IMR-90 (cell line): ENCODE results near the gene DICER1. TPM values are rescaled to one million over a fixed set of nuclear protein-coding genes. Genes with fewer than 3 reads are reported as not detected.
A peak's percentile ranks its signal among the peaks of the same experiment; 100 is the strongest.

ENCODE experiments used
- ATAC-seq: fragments of 200-7000 bp; cut with Tn5 transposase; 2 replicates; pipeline ENCODE4 v1.9.1; 2020; ENCODE audit warnings: low read depth, mild to moderate bottlenecking, moderate library complexity
- BruUV-seq: library from RNA; stranded (reverse); fragments of 400-500 nt; replicated peaks from 2 replicates; lab custom pipeline; 2021; lab: Mats Ljungman, UMichigan
- CTCF ChIA-PET: fragments of 300-600 bp; formaldehyde crosslinking; extraction: SDS; loops from one replicate; lab custom pipeline; 2021; ENCODE audit warnings: antibody characterized with exemption; lab: Yijun Ruan, JAX
- POLR2A ChIA-PET: fragments of 300-600 bp; sonication (Branson Sonifier 250); formaldehyde crosslinking; loops from one replicate; lab custom pipeline; 2022; ENCODE audit warnings: antibody characterized with exemption; ENCODE audit not compliant: unreplicated experiment; lab: Charles Lee
- DNase-seq: peaks from one replicate; pipeline ENCODE4 v3.0.0; 2013
- H2AFZ ChIP-seq: replicated peaks from 2 replicates; pipeline ENCODE3; 2013; ENCODE audit warnings: low read length, mild to moderate bottlenecking; ENCODE audit not compliant: poor library complexity
- H2AK5ac ChIP-seq: 2 replicates; pipeline ENCODE4 v1.6.1; 2013; ENCODE audit warnings: low read depth, low read length, inconsistent platforms
- H2AK9ac ChIP-seq: replicated peaks from 2 replicates; pipeline ENCODE3; 2013; ENCODE audit warnings: mild to moderate bottlenecking, low read depth, low read length, moderate library complexity; ENCODE audit not compliant: poor library complexity
- H2BK120ac ChIP-seq: 2 replicates; pipeline ENCODE4 v1.6.1; 2013; ENCODE audit warnings: low read depth, low read length, inconsistent platforms
- H2BK15ac ChIP-seq: 3 replicates; pipeline ENCODE4 v1.6.1; 2013; ENCODE audit warnings: low read depth, low read length, inconsistent platforms
- H2BK20ac ChIP-seq: 2 replicates; pipeline ENCODE4 v1.6.1; 2013; ENCODE audit warnings: low read depth, mild to moderate bottlenecking, inconsistent platforms, low read length, moderate library complexity
- H2BK5ac ChIP-seq: 2 replicates; pipeline ENCODE4 v1.6.1; 2013; ENCODE audit warnings: mild to moderate bottlenecking, low read depth, low read length, inconsistent platforms; ENCODE audit not compliant: poor library complexity, severe bottlenecking
- H3K14ac ChIP-seq: replicated peaks from 2 replicates; pipeline ENCODE4 v1.6.1; 2013; ENCODE audit warnings: low read depth, low read length, inconsistent platforms
- H3K18ac ChIP-seq: 2 replicates; pipeline ENCODE4 v1.6.1; 2013; ENCODE audit warnings: low read depth, low read length, control low read depth
- H3K23ac ChIP-seq: 2 replicates; pipeline ENCODE4 v1.6.1; 2013; ENCODE audit warnings: low read depth, low read length, inconsistent platforms
- H3K27ac ChIP-seq: 2 replicates; pipeline ENCODE4 v1.5.1; 2013; ENCODE audit warnings: mild to moderate bottlenecking, control low read depth, low read length; ENCODE audit not compliant: insufficient read depth
- H3K27me3 ChIP-seq: 2 replicates; pipeline ENCODE4 v1.6.1; 2013; ENCODE audit warnings: low read length; ENCODE audit not compliant: control insufficient read depth, insufficient read depth
- H3K36me3 ChIP-seq: 2 replicates; pipeline ENCODE4 v1.6.1; 2013; ENCODE audit warnings: low read length, mixed read lengths; ENCODE audit not compliant: control insufficient read depth, insufficient read depth
- H3K4ac ChIP-seq: 2 replicates; pipeline ENCODE4 v1.6.1; 2013; ENCODE audit warnings: low read depth, low read length, inconsistent platforms
- H3K4me1 ChIP-seq: 2 replicates; pipeline ENCODE4 v1.6.1; 2013; ENCODE audit warnings: low read length, mixed read lengths; ENCODE audit not compliant: control insufficient read depth, insufficient read depth
- H3K4me2 ChIP-seq: 2 replicates; pipeline ENCODE4 v1.6.1; 2013; ENCODE audit warnings: low read depth, mild to moderate bottlenecking, control low read depth, low read length, moderate library complexity
- H3K4me3 ChIP-seq: 2 replicates; pipeline ENCODE4 v1.5.1; 2013; ENCODE audit warnings: low read depth, mild to moderate bottlenecking, control low read depth, low read length, moderate library complexity; ENCODE audit not compliant: insufficient read depth
- H3K56ac ChIP-seq: 2 replicates; pipeline ENCODE4 v1.6.1; 2013; ENCODE audit warnings: low read length, inconsistent platforms; ENCODE audit not compliant: insufficient read depth; ENCODE audit errors: extremely low read depth
- H3K79me1 ChIP-seq, 2 experiments: 2 replicates each; pipeline ENCODE4 v1.6.1; 2013; ENCODE audit warnings: low read length in 2 of 2, inconsistent platforms in 1 of 2, low read depth in 1 of 2
- H3K9ac ChIP-seq: 2 replicates; pipeline ENCODE4 v1.6.1; 2013; ENCODE audit warnings: low read depth, low read length, control low read depth
- H3K9me1 ChIP-seq: 2 replicates; pipeline ENCODE4 v1.6.1; 2013; ENCODE audit warnings: low read length, inconsistent platforms; ENCODE audit not compliant: insufficient read depth
- H3K9me3 ChIP-seq: 2 replicates; pipeline ENCODE4 v1.6.1; 2013; ENCODE audit warnings: low read length; ENCODE audit not compliant: control insufficient read depth, insufficient read depth
- H4K20me1 ChIP-seq: 2 replicates; pipeline ENCODE4 v1.6.1; 2013; ENCODE audit warnings: low read length, inconsistent platforms; ENCODE audit not compliant: insufficient read depth
- H4K5ac ChIP-seq: 2 replicates; pipeline ENCODE4 v1.6.1; 2013; ENCODE audit warnings: mild to moderate bottlenecking, low read depth, low read length, control low read depth
- H4K8ac ChIP-seq, 2 experiments: 2 replicates each; pipeline ENCODE4 v1.6.1; 2013; ENCODE audit warnings: low read depth in 2 of 2, low read length in 2 of 2, control low read depth in 1 of 2, inconsistent platforms in 1 of 2
- H4K91ac ChIP-seq: 2 replicates; pipeline ENCODE4 v1.6.1; 2013; ENCODE audit warnings: low read depth, low read length, inconsistent platforms; ENCODE audit not compliant: insufficient read depth
- CEBPB ChIP-seq: IDR thresholded peaks from 2 replicates; pipeline ENCODE4 v1.6.1; 2012; ENCODE audit warnings: low read depth, low read length, improper control_type of control experiment
- MXI1 ChIP-seq: IDR thresholded peaks from 2 replicates; pipeline ENCODE4 v1.6.1; 2012; ENCODE audit warnings: low read depth, mild to moderate bottlenecking, low read length, moderate library complexity, borderline replicate concordance
- NFE2L2 ChIP-seq: fragments of 150-350 bp; IDR thresholded peaks from 2 replicates; pipeline ENCODE4 v1.6.1; 2016; ENCODE audit warnings: low read depth, mild to moderate bottlenecking, low read length
- WGBS, 2 experiments: methylation state at CpG; one replicate each; pipeline versions ENCODE4 v1.1.5 to v1.1.7; 2013; ENCODE audit warnings: missing lambda C conversion rate in 2 of 2; ENCODE audit not compliant: insufficient read length in 1 of 2; ENCODE audit errors: extremely low coverage in 2 of 2; 5-methylcytosine and 5-hydroxymethylcytosine counted together
- dilution Hi-C: fragments of 300-500 bp; cut with HindIII; formaldehyde crosslinking; loops from one replicate; pipeline ENCODE4 v1.14.3; 2018; ENCODE audit warnings: low sequenced_read_pairs; ENCODE audit not compliant: unreplicated experiment
- in situ Hi-C: fragments of 300-500 bp; cut with MboI; formaldehyde crosslinking; loops from 3 replicates; pipeline ENCODE4 v1.14.3; 2019; ENCODE audit warnings: low sequenced_read_pairs, inconsistent platforms, mixed read lengths
- intact Hi-C: fragments of 100-400 bp; cut with micrococcal nuclease; formaldehyde crosslinking; loops from 2 replicates; pipeline ENCODE4 v1.10.0; 2022
- polyA plus RNA-seq, 3 experiments: library from polyadenylated mRNA; depleted of rRNA; stranded (reverse); fragments of >200 nt; gene quantifications; 2 replicates each; pipeline ENCODE4 v1.2.3, GENCODE V29; 2012; ENCODE audit warnings: low replicate concordance in 1 of 3
- total RNA-seq: library from RNA; depleted of rRNA; stranded (reverse); fragments of >200 nt; gene quantifications from 2 replicates; pipeline ENCODE4 v1.2.3, GENCODE V29; 2012

The DICER1 gene
- total and polyA plus RNA-seq, 2 of the 4 experiments (the other 2 are of a cell fraction) = 9.7 to 49.5 TPM

DNA sequence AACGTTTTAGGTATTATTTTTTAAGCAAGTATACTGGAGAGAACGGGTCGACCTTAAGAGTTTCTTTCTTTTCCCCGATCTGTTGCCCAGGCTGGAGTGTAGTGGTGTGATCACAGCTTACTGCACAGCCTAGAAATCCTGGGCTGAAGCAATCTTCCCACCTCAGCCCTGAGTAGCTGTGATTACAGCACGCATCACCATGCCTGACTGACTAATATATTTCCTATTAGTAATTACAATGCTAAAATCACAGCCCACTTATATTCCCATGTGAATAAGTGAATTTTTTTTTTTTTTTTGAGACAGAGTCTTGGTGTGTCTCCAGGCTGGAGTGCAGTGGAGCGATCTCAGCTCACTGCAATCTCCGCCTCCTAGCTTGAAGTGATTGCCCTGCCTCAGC is 50.4 kb downstream of the DICER1 start:
- H4K5ac ChIP-seq = no peak overlapping the region
- H3K9me1 ChIP-seq = peaks cover 2% of the 10 kb centered on the region; the same call in 1 of the 2 replicates
- TF ChIP-seq NFE2L2 (no peak), MXI1 (no peak), CEBPB (0 out of 2 replicates have a peak, but pooled peaks have one; percentile 9)
- no peak overlapping the region for H3K14ac ChIP-seq
- H2AK9ac ChIP-seq = no peak overlapping the region
- DNase-seq (peak; percentile 32), ATAC-seq (no peak; the same call in 1 of the 2 replicates)
- H2AFZ ChIP-seq = no peak overlapping the region
- no peak overlapping the region for H2AK5ac ChIP-seq
- in situ Hi-C loops = no loop called here
- H3K9ac ChIP-seq = no peak overlapping the region
- WGBS, 2 experiments = no CpG with 5 or more reads among the region's 7 CpGs
- H3K4me1 ChIP-seq = no peaks in the 10 kb centered on the region
- intact Hi-C loops = no loop called here
- no peaks in the 10 kb centered on the region for H3K9me3 ChIP-seq
- no peaks in the 10 kb centered on the region for H4K20me1 ChIP-seq
- dilution Hi-C loops = no loop called here
- H3K4me2 ChIP-seq = no peak overlapping the region
- H2BK120ac ChIP-seq = no peak overlapping the region
- CTCF ChIA-PET = interaction anchor here (0.7 kb wide), 1 partner anchor 10 kb away, joined by 3 read pairs; no protein-coding TSS in a partner anchor
- no peak overlapping the region for H3K27ac ChIP-seq
- no peak overlapping the region for H3K56ac ChIP-seq
- POLR2A ChIA-PET = interaction anchor here (0.7 kb wide), 1 partner anchor 42 kb away, joined by 10 read pairs; no protein-coding TSS in a partner anchor
- no peak overlapping the region for H2BK5ac ChIP-seq
- no peak overlapping the region for H3K4me3 ChIP-seq
- H3K23ac ChIP-seq = no peak overlapping the region
- H3K4ac ChIP-seq = no peak overlapping the region
- BruUV-seq = no TSS peak
- H3K27me3 ChIP-seq = no peaks in the 10 kb centered on the region
- peaks cover 24% of the 10 kb centered on the region in 2 experiments for H3K79me1 ChIP-seq
- no peak overlapping the region for H4K91ac ChIP-seq
- H3K36me3 ChIP-seq = peaks cover 45% of the 10 kb centered on the region
- H3K18ac ChIP-seq = no peak overlapping the region
- H2BK20ac ChIP-seq = no peak overlapping the region
- no peak overlapping the region for H4K8ac ChIP-seq
- H2BK15ac ChIP-seq = no peak overlapping the region
